Right cardiac atrium (tissue), 5 donors: ENCODE measurements around the gene FANCC. TPM values are rescaled to one million over a fixed set of nuclear protein-coding genes. Genes with fewer than 3 reads are reported as not detected.
"Not testable (repeated sequence)": the region's sequence is repeated elsewhere in the genome, so short reads cannot be mapped to it uniquely, and the experiment has no call there.

Experiments used
- ATAC-seq, 2 donors: fragments of 200-7000 bp; cut with Tn5 transposase; one replicate each; pipeline versions ENCODE4 v1.8.0 to v1.9.1; 2020; ENCODE audit warnings: moderate library complexity in 2 of 2, mild to moderate bottlenecking in 1 of 2
- DNase-seq, 3 donors: peaks; one replicate each; pipeline ENCODE4 v3.0.0-alpha.2; 2020
- H3K27ac ChIP-seq: one replicate; pipeline ENCODE4 v1.5.1; 2013; ENCODE audit warnings: mild to moderate bottlenecking, low read length, control low read depth, moderate library complexity
- H3K27me3 ChIP-seq: one replicate; pipeline ENCODE4 v1.6.1; 2013; ENCODE audit not compliant: control insufficient read depth, insufficient read depth
- H3K4me1 ChIP-seq: one replicate; pipeline ENCODE4 v1.6.1; 2013; ENCODE audit warnings: low read length; ENCODE audit not compliant: control insufficient read depth, insufficient read depth
- H3K4me3 ChIP-seq: one replicate; pipeline ENCODE4 v1.5.1; 2013; ENCODE audit warnings: low read length, control low read depth
- H3K9me3 ChIP-seq: one replicate; pipeline ENCODE4 v1.6.1; 2013; ENCODE audit warnings: low read length; ENCODE audit not compliant: control insufficient read depth
- WGBS: extraction: QIAGEN DNeasy Blood & Tissue Kit; methylation state at CpG from one replicate; pipeline ENCODE4 v1.1.7; 2013; 5-methylcytosine and 5-hydroxymethylcytosine counted together
- intact Hi-C, 4 donors: fragments of 100-400 bp; cut with DNase I; formaldehyde crosslinking; loops; one replicate each; pipeline versions ENCODE4 v1.11.0 to v1.14.0; 2022 to 2023
- polyA plus RNA-seq: library from polyadenylated mRNA; stranded (reverse); fragments of 200-250 nt; gene quantifications from one replicate; pipeline ENCODE4 v1.2.3, GENCODE V29; 2013
- total RNA-seq, 4 donors: library from RNA; stranded (reverse); fragmentation: NEBNext Ultra II Directional; extraction: Animal tissue kit (Norgen Biotek cat#: 25700); gene quantifications; one replicate each; pipeline ENCODE4 v1.2.1, GENCODE V29; 2021
- donor health status: healthy with polysubstance abuse.
- donor health status: DM: no; HTN: yes; CAD: no.
- donor health status: DM: no; HTN: no; CAD: no.
- donor health status: DM: no; HTN: yes; CAD: no; lungs with severe emphysema.
- donor health status: DM: yes; HTN: yes; CAD: no.

FANCC gene
- total and polyA plus RNA-seq, 5 donors = 3.2 to 6.6 (median 4.3) TPM

DNA sequence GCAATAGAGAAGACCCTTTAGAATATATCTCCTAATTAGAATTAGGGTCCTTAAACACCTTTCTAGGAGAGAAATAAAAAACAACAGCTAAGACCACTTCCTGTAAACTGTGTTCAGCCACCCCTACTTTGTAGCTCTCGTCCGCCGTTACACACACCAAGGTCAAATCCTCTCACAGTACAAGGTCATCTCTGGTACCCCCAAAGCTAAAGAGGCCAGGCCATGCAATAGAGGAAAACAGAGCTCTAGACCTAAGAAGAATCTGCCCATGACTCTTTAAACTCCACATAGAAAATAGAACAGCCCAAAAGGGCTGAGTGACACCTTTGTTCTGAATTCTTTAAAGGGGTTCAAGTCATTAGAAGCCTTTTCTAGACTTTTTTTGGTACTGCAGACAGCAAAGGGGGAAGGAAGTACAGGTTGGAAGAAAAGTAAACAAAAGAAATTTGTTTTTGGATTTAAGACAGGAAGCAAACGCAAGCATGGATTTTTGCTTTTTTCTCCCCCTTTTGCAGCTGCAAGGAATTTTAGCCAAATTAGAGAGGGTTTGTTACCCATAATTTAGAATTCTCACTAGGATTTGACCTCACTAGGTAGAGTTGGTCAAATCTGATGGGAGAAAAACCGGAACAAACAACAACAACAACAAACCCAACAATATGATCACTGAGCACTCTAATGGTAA lies 13.4 kb upstream of the FANCC start:
- H3K27me3 ChIP-seq = no peaks in the 10 kb centered on the region
- intact Hi-C loops = no loop called here
- no peaks in the 10 kb centered on the region for H3K4me1 ChIP-seq
- no peak overlapping the region for H3K27ac ChIP-seq
- no peak overlapping the region for H3K4me3 ChIP-seq
- no peak for ATAC-seq
- 80% methylated on average over 5 of the region's 5 CpGs for WGBS
- H3K9me3 ChIP-seq = no peaks in the 10 kb centered on the region
- DNase-seq = no peak

DNA sequence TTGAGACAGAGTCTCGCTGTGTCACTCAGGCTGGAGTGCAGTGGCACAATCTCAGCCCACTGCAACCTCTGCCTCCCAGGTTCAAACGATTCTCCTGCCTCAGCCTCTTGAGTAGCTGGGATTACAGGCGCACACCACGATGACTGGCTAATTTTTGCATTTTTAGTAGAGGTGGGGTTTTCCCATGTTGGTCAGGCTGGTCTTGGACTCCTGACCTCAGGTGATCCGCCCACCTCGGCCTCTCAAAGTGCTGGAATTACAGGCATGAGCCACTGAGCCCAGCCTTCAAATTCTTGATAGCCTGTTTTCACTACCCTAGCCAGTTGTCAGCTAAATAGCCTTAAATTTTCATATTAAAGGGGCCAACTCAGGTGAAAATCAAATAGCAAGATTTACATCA lies 11.6 kb upstream of the FANCC start:
- 88% methylated on average over 6 of the region's 6 CpGs for WGBS
- intact Hi-C loops, H3K27ac ChIP-seq, H3K27me3 ChIP-seq, H3K4me1 ChIP-seq, DNase-seq, H3K9me3 ChIP-seq, H3K4me3 ChIP-seq, ATAC-seq: not testable (repeated sequence)

DNA sequence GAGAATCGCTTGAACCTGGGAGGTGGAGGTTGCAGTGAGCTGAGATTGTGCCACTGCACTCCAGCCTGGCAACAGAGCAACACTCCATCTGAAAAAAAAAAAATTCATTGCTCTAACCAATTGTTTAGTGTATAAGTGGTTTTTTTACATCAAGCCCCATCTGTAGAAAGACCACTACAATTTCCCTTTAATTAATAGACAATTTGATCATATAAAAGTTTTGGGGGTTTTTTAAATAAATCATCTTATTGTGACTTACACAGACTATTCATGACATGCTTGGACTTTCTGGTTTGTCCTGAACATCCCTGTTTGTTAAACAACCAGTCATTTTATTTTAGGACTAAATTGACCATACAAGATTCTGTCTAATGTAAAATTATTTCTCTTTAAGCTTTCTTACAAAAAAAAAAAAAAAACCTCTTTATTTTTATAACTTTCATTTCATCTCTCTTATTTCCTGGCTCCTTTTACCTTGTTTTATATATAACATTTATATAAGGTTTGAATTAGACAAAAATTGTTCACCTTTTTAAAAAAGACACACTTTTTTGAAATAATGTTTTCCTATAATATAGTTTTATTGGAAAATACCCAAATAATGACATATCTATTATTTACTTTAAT lies 9.8 kb upstream of the FANCC start:
- ATAC-seq (no peak), DNase-seq (no peak)
- Histone ChIP-seq H3K27ac (no peak overlapping the region), H3K9me3 (no peaks in the 10 kb centered on the region), H3K27me3 (no peaks in the 10 kb centered on the region), H3K4me3 (no peak overlapping the region), H3K4me1 (no peaks in the 10 kb centered on the region)
- intact Hi-C loops = no loop called here
- WGBS = 45% methylated on average over 1 of the region's 1 CpG

DNA sequence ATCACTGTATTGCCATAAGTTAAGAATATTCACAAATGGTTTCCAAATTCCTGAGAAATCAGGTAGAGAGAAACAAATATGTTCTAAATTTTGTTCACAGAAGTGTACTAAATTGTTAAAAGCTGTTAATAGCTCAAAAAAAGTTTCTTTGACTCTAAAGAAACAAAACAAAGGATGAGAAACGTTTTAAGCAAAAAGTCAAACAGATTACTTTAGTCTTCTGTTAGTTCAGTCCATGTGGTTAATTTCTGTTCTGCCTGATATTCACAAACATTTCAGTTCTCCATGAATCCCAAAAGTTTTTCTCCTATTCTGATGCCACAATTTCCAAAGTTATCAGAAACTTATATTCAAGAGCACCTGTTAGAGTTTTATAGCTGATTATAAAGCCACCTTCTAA lies 7.7 kb upstream of the FANCC start:
- intact Hi-C loops = no loop called here
- no peak for DNase-seq
- WGBS = 55% methylated on average over 1 of the region's 1 CpG

DNA sequence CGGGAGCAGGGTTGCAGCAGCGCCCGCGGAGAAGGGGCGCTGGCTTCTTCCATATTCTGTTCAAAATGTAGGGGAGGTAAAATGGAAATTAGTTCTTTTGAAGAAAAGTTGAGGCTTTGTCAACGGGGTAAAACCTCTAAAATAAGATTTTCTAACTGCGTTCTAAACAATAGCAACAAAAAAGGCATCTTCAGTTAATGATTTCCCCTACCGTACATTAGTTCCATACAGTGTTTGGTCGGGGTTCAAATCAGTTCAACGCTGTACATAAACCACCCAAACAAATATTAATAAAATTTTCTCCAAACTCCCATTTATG lies 343 bp upstream of the FANCC start:
- no peak for DNase-seq
- peak overlapping the region; percentile 80 for H3K4me3 ChIP-seq
- 9% methylated on average over 10 of the region's 10 CpGs for WGBS
- H3K4me1 ChIP-seq = no peaks in the 10 kb centered on the region
- intact Hi-C loops = loop anchor here in 1 of 4 donors (5.0 kb wide), 1 partner anchor 194 kb away; no protein-coding TSS in a partner anchor
- H3K27me3 ChIP-seq = no peaks in the 10 kb centered on the region
- H3K9me3 ChIP-seq = no peaks in the 10 kb centered on the region
- peak overlapping the region; percentile 83 for H3K27ac ChIP-seq
- no peak for ATAC-seq

More for the DNA sequence above, 7.7 kb upstream of the FANCC start:
- H3K4me3 ChIP-seq = no peak overlapping the region
- no peak for ATAC-seq
- H3K4me1 ChIP-seq = no peaks in the 10 kb centered on the region
- no peak overlapping the region for H3K27ac ChIP-seq
- H3K27me3 ChIP-seq = no peaks in the 10 kb centered on the region
- H3K9me3 ChIP-seq = no peaks in the 10 kb centered on the region

DNA sequence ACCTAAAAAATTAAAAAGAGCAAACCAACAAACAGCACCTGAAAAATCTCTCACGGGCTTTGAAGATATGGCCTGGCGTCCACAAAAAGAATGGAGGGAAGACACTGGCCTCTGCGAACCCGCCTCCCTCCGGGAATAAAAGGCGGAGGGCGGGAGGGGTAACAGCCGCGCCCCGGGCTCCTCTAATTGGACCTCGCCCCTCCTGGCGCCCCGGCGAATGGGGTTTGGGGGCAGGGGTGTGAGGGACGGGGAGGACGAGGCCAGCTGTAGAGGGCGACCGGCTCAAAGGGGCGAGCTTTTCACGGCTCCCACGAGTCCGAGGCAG lies 753 bp downstream of the FANCC start:
- DNase-seq = peak; percentile 78 to 89 (median 87)
- H3K27me3 ChIP-seq = no peaks in the 10 kb centered on the region
- intact Hi-C loops = loop anchor here in 1 of 4 donors (5.0 kb wide), 1 partner anchor 196 kb away; no protein-coding TSS in a partner anchor
- under 1% methylated on average over 22 of the region's 22 CpGs for WGBS
- H3K4me1 ChIP-seq = no peaks in the 10 kb centered on the region
- peak; percentile 72 to 80 for ATAC-seq
- no peaks in the 10 kb centered on the region for H3K9me3 ChIP-seq
- peak overlapping the region; percentile 78 for H3K27ac ChIP-seq
- peak overlapping the region; percentile 80 for H3K4me3 ChIP-seq

DNA sequence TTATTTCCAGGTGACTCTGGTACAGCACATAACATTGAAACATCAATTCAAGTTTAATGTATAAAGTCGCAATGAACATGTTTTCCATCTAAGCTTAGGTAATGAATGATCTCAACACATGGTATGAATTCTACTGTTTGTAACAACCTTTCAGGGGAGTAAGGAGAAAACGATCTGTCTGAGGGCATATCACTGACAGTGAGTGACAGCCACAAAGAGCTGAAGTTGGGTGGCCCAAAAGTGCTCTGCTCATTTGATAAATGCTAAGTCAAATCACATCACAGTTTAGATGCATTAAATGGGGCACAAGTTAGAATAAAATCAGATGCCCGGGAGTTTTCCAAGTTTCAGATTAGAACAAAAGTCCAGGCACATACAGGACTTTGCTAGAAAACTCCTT lies 1.2 kb downstream of the FANCC start:
- Histone ChIP-seq H3K4me3 (peak overlapping the region; percentile 80), H3K9me3 (no peaks in the 10 kb centered on the region), H3K4me1 (no peaks in the 10 kb centered on the region), H3K27ac (no peak overlapping the region), H3K27me3 (no peaks in the 10 kb centered on the region)
- no peak for ATAC-seq
- DNase-seq = no peak
- intact Hi-C loops = loop anchor here in 1 of 4 donors (5.0 kb wide), 1 partner anchor 196 kb away; no protein-coding TSS in a partner anchor
- 38% methylated on average over 3 of the region's 3 CpGs for WGBS

DNA sequence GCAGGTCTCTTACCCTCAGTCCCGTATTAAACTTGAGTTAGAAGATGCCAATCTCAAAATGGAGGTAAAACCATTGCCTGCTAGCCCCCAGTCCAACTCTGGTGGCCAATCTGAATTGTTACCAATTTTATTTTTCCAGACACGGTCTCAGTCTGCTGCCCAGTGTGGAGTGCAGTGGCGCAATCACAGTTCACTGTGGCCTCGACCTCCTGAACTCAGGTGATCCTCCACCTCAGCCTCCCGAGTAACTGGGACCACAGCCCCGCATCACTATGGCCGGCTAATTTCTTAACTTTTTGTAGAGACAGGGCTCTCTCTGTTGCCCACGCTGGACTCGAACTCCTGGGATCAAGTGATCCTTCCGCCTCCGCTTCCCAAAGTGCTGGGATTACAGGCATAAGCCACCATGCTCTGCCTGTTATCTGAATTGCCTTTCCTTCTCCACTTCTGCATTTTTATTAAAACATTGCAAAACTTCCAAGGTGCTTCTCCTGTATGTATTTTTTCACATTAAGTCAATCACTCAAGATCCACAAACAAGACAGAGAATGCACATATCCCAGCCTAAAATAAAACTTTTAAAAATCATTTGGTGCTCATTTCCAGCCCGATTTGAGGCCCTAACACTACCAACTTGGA lies 2.3 kb downstream of the FANCC start:
- no peak overlapping the region for H3K27ac ChIP-seq
- H3K27me3 ChIP-seq = no peaks in the 10 kb centered on the region
- no peaks in the 10 kb centered on the region for H3K4me1 ChIP-seq
- 96% methylated on average over 12 of the region's 12 CpGs for WGBS
- H3K9me3 ChIP-seq = no peaks in the 10 kb centered on the region
- DNase-seq (no peak), ATAC-seq (no peak)
- no peak overlapping the region for H3K4me3 ChIP-seq
- intact Hi-C loops = loop anchor here in 1 of 4 donors (5.0 kb wide), 1 partner anchor 197 kb away; no protein-coding TSS in a partner anchor

DNA sequence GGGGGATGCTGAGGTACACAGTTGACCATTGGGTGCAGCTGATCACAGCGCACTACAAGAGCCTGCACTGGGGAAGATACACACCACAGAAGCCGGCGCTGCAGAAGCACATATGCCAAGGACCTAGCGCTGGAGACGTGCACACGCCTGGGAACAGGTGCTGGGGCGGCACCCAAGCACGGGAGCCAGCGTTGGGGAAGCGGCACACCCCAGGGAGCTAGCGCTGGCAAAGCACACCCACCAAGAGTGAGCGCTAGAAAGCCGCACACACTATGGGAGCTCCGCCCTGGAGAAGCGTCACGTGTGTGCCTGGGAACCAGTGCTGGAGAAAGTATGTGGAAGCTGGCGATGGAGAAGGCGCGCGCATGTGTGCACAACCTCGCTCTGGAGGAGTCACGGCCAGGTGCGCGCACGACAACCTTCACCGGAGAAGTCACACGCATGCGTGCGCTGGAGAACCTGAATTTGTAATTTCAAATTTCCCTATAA lies 4.5 kb downstream of the FANCC start:
- DNase-seq = peak; percentile 49 to 82 (median 74)
- Histone ChIP-seq H3K4me3 (peak overlapping the region; percentile 11), H3K9me3 (no peaks in the 10 kb centered on the region), H3K27me3 (no peaks in the 10 kb centered on the region), H3K4me1 (no peaks in the 10 kb centered on the region), H3K27ac (no peak overlapping the region)
- peak; percentile 32 to 58 for ATAC-seq
- 44% methylated on average over 29 of the region's 29 CpGs for WGBS
- intact Hi-C loops = no loop called here

DNA sequence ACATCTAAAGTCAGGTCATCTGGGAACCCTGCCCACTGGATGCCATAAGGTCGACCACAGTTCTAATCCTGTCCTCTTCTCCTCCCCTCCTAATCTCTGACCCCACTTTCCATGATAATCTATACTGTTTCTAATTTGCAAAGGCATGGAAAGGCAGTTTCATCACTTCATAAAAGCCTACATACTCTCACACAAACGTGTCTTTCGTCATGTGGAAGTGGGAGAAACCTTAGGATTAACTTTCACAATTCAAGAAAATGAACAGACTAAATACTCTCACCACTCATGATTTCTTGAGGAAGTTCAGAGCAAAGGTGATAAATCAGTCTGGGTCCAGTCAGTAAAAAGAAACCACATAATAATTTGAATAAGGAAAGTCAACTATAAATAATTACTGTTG lies 5.5 kb downstream of the FANCC start:
- DNase-seq = no peak
- intact Hi-C loops = no loop called here
- Histone ChIP-seq H3K4me3 (no peak overlapping the region), H3K9me3 (no peaks in the 10 kb centered on the region), H3K27me3 (no peaks in the 10 kb centered on the region), H3K4me1 (no peaks in the 10 kb centered on the region), H3K27ac (no peak overlapping the region)
- no peak for ATAC-seq
- WGBS = 46% methylated on average over 3 of the region's 3 CpGs

DNA sequence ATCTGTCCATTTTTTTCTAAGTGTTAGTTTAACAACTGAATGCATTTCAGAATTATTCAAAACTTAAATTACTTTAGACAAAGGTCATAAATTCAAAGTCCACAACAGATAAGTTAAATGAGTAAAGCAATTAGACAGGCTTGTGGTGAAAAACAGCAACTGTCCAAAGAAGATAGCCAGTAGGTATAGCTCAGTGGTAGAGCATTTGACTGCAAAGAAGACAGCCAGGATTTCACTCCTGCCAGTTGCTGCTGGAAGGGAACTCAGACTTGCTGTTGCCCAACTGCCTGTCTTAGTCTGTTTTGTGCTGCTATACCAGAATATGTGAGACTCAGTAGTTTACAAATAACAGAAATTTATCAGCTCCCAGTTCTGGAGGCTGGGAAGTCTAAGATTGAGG lies 10.0 kb downstream of the FANCC start:
- Histone ChIP-seq H3K9me3 (no peaks in the 10 kb centered on the region), H3K4me1 (no peaks in the 10 kb centered on the region), H3K27me3 (no peaks in the 10 kb centered on the region), H3K4me3 (no peak overlapping the region), H3K27ac (no peak overlapping the region)
- intact Hi-C loops = no loop called here
- ATAC-seq (no peak), DNase-seq (no peak)
